SK-N-SH (cell line): Measurements from ENCODE around the gene FAH. TPM values are rescaled to one million over a fixed set of nuclear protein-coding genes. Genes with fewer than 3 reads are reported as not detected.

Source experiments
- CTCF ChIA-PET: fragments of 300-600, 350-600 bp; formaldehyde crosslinking; extraction: SDS; loops from one replicate; lab custom pipeline; 2021; lab: Yijun Ruan, JAX
- POLR2A ChIA-PET: fragments of 350-600 bp; sonication (Branson Sonifier 250); formaldehyde crosslinking; extraction: SDS; loops from one replicate; lab custom pipeline; 2020; ENCODE audit warnings: antibody characterized with exemption, inconsistent platforms; lab: Yijun Ruan, JAX
- DNase-seq: peaks from one replicate; pipeline ENCODE4 v3.0.0; 2012
- H2AFZ ChIP-seq: fragments of 200-600 bp; sonication (generic); 2 replicates; pipeline ENCODE4 v1.8.1; 2016; ENCODE audit warnings: antibody characterized with exemption, mild to moderate bottlenecking, low read depth
- H3F3A ChIP-seq: fragments of 200-600 bp; sonication (generic); replicated peaks from 2 replicates; pipeline ENCODE3; 2016; ENCODE audit warnings: antibody characterized with exemption, mild to moderate bottlenecking; ENCODE audit not compliant: insufficient read depth
- H3K27ac ChIP-seq, 2 experiments: fragments of 200-500 bp in 1 of 2; fragments of 200-600 bp in 1 of 2; sonication (Bioruptor generic) in 1 of 2; sonication (generic), shearing (Covaris generic) in 1 of 2; 2 replicates each; pipeline versions ENCODE4 v1.5.1 to v1.6.1; 2014 to 2016; ENCODE audit warnings: low read depth in 2 of 2, inconsistent platforms in 1 of 2, low read length in 1 of 2, mild to moderate bottlenecking in 1 of 2, mixed read lengths in 1 of 2
- H3K27me3 ChIP-seq: fragments of 200-600 bp; sonication (generic), shearing (Covaris generic); 2 replicates; pipeline ENCODE4 v1.6.1; 2016; ENCODE audit warnings: mixed run types; ENCODE audit not compliant: insufficient read depth
- H3K36me3 ChIP-seq, 2 experiments: fragments of 200-500 bp in 1 of 2; fragments of 200-600 bp in 1 of 2; sonication (Bioruptor generic) in 1 of 2; sonication (generic) in 1 of 2; replicated peaks in 1 of 2; 2 replicates each; pipeline versions ENCODE3 to v1.5.1; 2014 to 2016; ENCODE audit warnings: low read length in 1 of 2, mild to moderate bottlenecking in 1 of 2; ENCODE audit not compliant: insufficient read depth in 2 of 2, control insufficient read depth in 1 of 2
- H3K4me1 ChIP-seq, 2 experiments: fragments of 200-500 bp in 1 of 2; fragments of 200-600 bp in 1 of 2; sonication (Bioruptor generic) in 1 of 2; sonication (generic), shearing (Covaris generic) in 1 of 2; 2 replicates each; pipeline versions ENCODE4 v1.5.1 to v1.6.1; 2014 to 2016; ENCODE audit warnings: low read depth in 1 of 2, low read length in 1 of 2, mixed run types in 1 of 2; ENCODE audit not compliant: insufficient read depth in 2 of 2, control insufficient read depth in 1 of 2
- H3K4me2 ChIP-seq: fragments of 200-600 bp; sonication (generic), shearing (Covaris generic); 2 replicates; pipeline ENCODE4 v1.6.1; 2017; ENCODE audit warnings: mixed run types
- H3K4me3 ChIP-seq, 2 experiments: fragments of 200-500 bp in 1 of 2; fragments of 200-600 bp in 1 of 2; sonication (Bioruptor generic) in 1 of 2; sonication (generic), shearing (Covaris generic) in 1 of 2; 2 replicates each; pipeline versions ENCODE4 v1.5.1 to v1.8.1; 2014 to 2016; ENCODE audit warnings: low read depth in 2 of 2, inconsistent platforms in 1 of 2, low read length in 1 of 2, mild to moderate bottlenecking in 1 of 2, mixed read lengths in 1 of 2, moderate library complexity in 1 of 2
- H3K79me2 ChIP-seq: fragments of 200-600 bp; sonication (generic); 2 replicates; pipeline ENCODE4 v1.8.1; 2017; ENCODE audit warnings: mild to moderate bottlenecking; ENCODE audit not compliant: insufficient read depth
- H3K9ac ChIP-seq: fragments of 200-600 bp; sonication (generic); 2 replicates; pipeline ENCODE4 v1.6.1; 2017; ENCODE audit warnings: mixed run types
- H3K9me2 ChIP-seq: fragments of 200-600 bp; sonication (generic); 2 replicates; pipeline ENCODE4 v1.6.1; 2017; ENCODE audit warnings: mixed run types
- H3K9me3 ChIP-seq: fragments of 200-600 bp; sonication (generic); 2 replicates; pipeline ENCODE4 v1.6.1; 2017; ENCODE audit warnings: mixed run types, mild to moderate bottlenecking, moderate library complexity
- H4K20me1 ChIP-seq: fragments of 200-600 bp; sonication (generic); 2 replicates; pipeline ENCODE4 v1.6.1; 2017; ENCODE audit warnings: mild to moderate bottlenecking, mixed run types; ENCODE audit not compliant: insufficient read depth
- EP300 ChIP-seq, 2 experiments: IDR thresholded peaks; 2 replicates each; pipeline versions ENCODE4 v1.4.0 to v1.6.1; 2012; ENCODE audit warnings: borderline replicate concordance in 1 of 2, low read depth in 1 of 2, low read length in 1 of 2
- EZH2phosphoT487 ChIP-seq: fragments of 200-600 bp; sonication (generic); IDR thresholded peaks from 2 replicates; pipeline ENCODE4 v1.6.1; 2017; ENCODE audit warnings: low read depth, mixed run types, mild to moderate bottlenecking, antibody characterized with exemption, moderate library complexity, borderline replicate concordance
- FOSL2 ChIP-seq: IDR thresholded peaks from 2 replicates; pipeline ENCODE4 v1.4.0; 2012; ENCODE audit warnings: low read depth, mild to moderate bottlenecking, moderate library complexity, borderline replicate concordance
- FOXJ3 ChIP-seq: sonication (generic); formaldehyde crosslinking; IDR thresholded peaks from 2 replicates; pipeline ENCODE4 v1.5.1; 2020; ENCODE audit warnings: mild to moderate bottlenecking, missing genetic modification reagents
- FOXM1 ChIP-seq: IDR thresholded peaks from 2 replicates; pipeline ENCODE4 v1.4.0; 2012; ENCODE audit warnings: low read depth, mild to moderate bottlenecking
- GATA2 ChIP-seq: sonication (generic); formaldehyde crosslinking; IDR thresholded peaks from 2 replicates; pipeline ENCODE4 v1.5.0; 2020; ENCODE audit warnings: mild to moderate bottlenecking, missing genetic modification reagents
- IRF3 ChIP-seq: fragments of 150-350 bp; IDR thresholded peaks from 2 replicates; pipeline ENCODE4 v1.6.1; 2016; ENCODE audit warnings: mild to moderate bottlenecking, low read depth, low read length
- JUND ChIP-seq: IDR thresholded peaks from 2 replicates; pipeline ENCODE4 v1.4.0; 2012
- MAX ChIP-seq: IDR thresholded peaks from 2 replicates; pipeline ENCODE4 v1.4.0; 2012; ENCODE audit warnings: low read depth
- PBX3 ChIP-seq: IDR thresholded peaks from 2 replicates; pipeline ENCODE4; 2012
- POLR2AphosphoS5 ChIP-seq: IDR thresholded peaks from 2 replicates; pipeline ENCODE4 v1.6.1; 2012; ENCODE audit warnings: low read depth, low read length
- RCOR1 ChIP-seq: fragments of 150-350 bp; IDR thresholded peaks from 2 replicates; pipeline ENCODE4 v1.6.1; 2017; ENCODE audit warnings: antibody characterized with exemption, low read length
- TEAD4 ChIP-seq: IDR thresholded peaks from 2 replicates; pipeline ENCODE4 v1.4.0; 2012; ENCODE audit warnings: mild to moderate bottlenecking, borderline replicate concordance; ENCODE audit not compliant: insufficient read depth
- ZBTB33 ChIP-seq: IDR thresholded peaks from 2 replicates; pipeline ENCODE4 v1.4.0; 2012; ENCODE audit warnings: low read depth, borderline replicate concordance
- WGBS: methylation state at CpG from one replicate; pipeline ENCODE4 v1.1.6; 2017; ENCODE audit warnings: low lambda C conversion rate; 5-methylcytosine and 5-hydroxymethylcytosine counted together
- polyA plus RNA-seq, 3 experiments: library from polyadenylated mRNA; depleted of rRNA; stranded (reverse); fragments of >200 nt; gene quantifications; 2 replicates each; pipeline ENCODE4 v1.2.3, GENCODE V29; 2012

The FAH gene
- polyA plus RNA-seq, 1 of the 3 experiments (the other 2 are of a cell fraction), result 34.9 TPM

DNA sequence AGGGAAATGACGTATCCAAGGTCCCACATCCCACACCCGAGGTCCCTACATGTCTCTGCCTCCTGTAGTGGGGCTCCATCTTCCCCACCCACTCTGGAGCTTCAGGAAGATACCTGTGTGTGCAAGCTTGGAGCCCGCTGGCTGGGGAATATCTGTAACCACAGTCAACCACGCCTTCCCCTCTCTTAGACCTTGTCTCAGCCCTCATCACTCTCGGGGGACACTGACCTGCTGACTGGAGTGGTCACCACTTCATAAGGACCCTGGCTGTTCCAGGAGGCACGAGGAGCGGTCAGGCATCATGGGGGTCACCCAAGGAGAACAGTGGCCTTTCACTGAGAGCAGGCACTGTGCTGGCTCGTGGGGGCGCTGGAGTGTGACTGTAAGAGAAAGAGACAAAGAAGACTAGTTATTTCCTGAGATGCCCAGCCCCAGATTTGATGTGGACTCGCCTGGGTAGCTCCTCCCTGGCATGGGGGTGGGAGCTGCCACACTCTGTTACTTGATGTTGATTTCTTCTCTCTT is 50.6 kb downstream of the FAH start:
- Histone ChIP-seq H2AFZ (no peak overlapping the region), H3K27ac (no peak overlapping the region), H4K20me1 (no peaks in the 10 kb centered on the region), H3K4me1 (no peaks in the 10 kb centered on the region), H3K36me3 (no peaks in the 10 kb centered on the region), H3K9me3 (no peaks in the 10 kb centered on the region), H3K4me2 (no peak overlapping the region), H3K79me2 (no peaks in the 10 kb centered on the region), H3F3A (no peaks in the 10 kb centered on the region), H3K9ac (no peak overlapping the region), H3K4me3 (no peak overlapping the region), H3K27me3 (peaks cover under 1% of the 10 kb centered on the region; the same call in 1 of the 2 replicates), H3K9me2 (no peaks in the 10 kb centered on the region)
- WGBS, result 43% methylated on average over 10 of the region's 10 CpGs
- ChIA-PET CTCF (no interaction called here), POLR2A (no interaction called here)
- no peak for TF ChIP-seq PBX3
- no peak for TF ChIP-seq ZBTB33
- no peak for TF ChIP-seq EZH2phosphoT487
- TF ChIP-seq FOXJ3 (CRISPR knock-in tag), result no peak
- no peak for TF ChIP-seq POLR2AphosphoS5
- no peak for TF ChIP-seq TEAD4
- TF ChIP-seq JUND, result no peak
- TF ChIP-seq FOSL2, result no peak
- TF ChIP-seq IRF3, result no peak
- no peak for TF ChIP-seq MAX
- TF ChIP-seq GATA2 (CRISPR knock-in tag), result no peak
- no peak for TF ChIP-seq FOXM1
- no peak for DNase-seq

GRCh38 chr15:80204231-80204630 is 51.4 kb downstream of the FAH start:
- TF ChIP-seq EP300 (IDR thresholded peaks at IDR 0.05; ENCODE audit: borderline replicate concordance in 1 of 2, low read depth in 1 of 2, low read length in 1 of 2), result no peak
- TF ChIP-seq RCOR1, result no peak
- Histone ChIP-seq H3K27me3 (no peaks in the 10 kb centered on the region; the same call in 1 of the 2 replicates), H3K36me3 (no peaks in the 10 kb centered on the region), H3K79me2 (no peaks in the 10 kb centered on the region), H3K9me2 (no peaks in the 10 kb centered on the region), H3F3A (no peaks in the 10 kb centered on the region), H3K27ac (no peak overlapping the region), H3K4me1 (no peaks in the 10 kb centered on the region), H3K4me2 (no peak overlapping the region), H3K4me3 (no peak overlapping the region), H3K9ac (no peak overlapping the region), H3K9me3 (no peaks in the 10 kb centered on the region), H2AFZ (no peak overlapping the region), H4K20me1 (no peaks in the 10 kb centered on the region)
- WGBS, result 85% methylated on average over 4 of the region's 4 CpGs
- CTCF ChIA-PET, result no interaction called here
- no peak for DNase-seq
- POLR2A ChIA-PET, result no interaction called here
